OCI-LY3 (cell line): ENCODE measurements around the gene CHD6.

Experiments used
- H2AFZ ChIP-seq: fragments of 200-600, 300-600 bp; shearing (Covaris generic); 2 replicates; pipeline ENCODE4 v1.6.0; 2014; ENCODE audit warnings: antibody characterized with exemption, low read depth, low read length
- H3K27ac ChIP-seq: fragments of 200-600, 300-600 bp; sonication (generic); 2 replicates; pipeline ENCODE4 v1.5.1; 2014; ENCODE audit warnings: mild to moderate bottlenecking, low read length, moderate library complexity, mixed read lengths
- H3K27me3 ChIP-seq: fragments of 200-600, 300-600 bp; sonication (generic); 2 replicates; pipeline ENCODE4 v1.6.1; 2014; ENCODE audit warnings: low read depth, low read length, mixed read lengths
- H3K36me3 ChIP-seq: fragments of 200-600, 300-600 bp; sonication (generic); replicated peaks from 2 replicates; pipeline ENCODE3; 2014; ENCODE audit warnings: low read depth, low read length, mixed read lengths
- H3K4me1 ChIP-seq: fragments of 300-600, 200-600 bp; sonication (generic); 2 replicates; pipeline ENCODE4 v1.6.1; 2014; ENCODE audit warnings: low read length, mixed read lengths
- H3K4me2 ChIP-seq: fragments of 200-600, 300-600 bp; sonication (generic); 2 replicates; pipeline ENCODE4 v1.6.1; 2014; ENCODE audit warnings: low read length, mixed read lengths
- H3K4me3 ChIP-seq: fragments of 300-600, 200-600 bp; sonication (generic); 2 replicates; pipeline ENCODE4 v1.5.1; 2014; ENCODE audit warnings: antibody characterized with exemption, mild to moderate bottlenecking, low read length, moderate library complexity
- H3K79me2 ChIP-seq: fragments of 300-600, 200-600 bp; shearing (Covaris generic); 2 replicates; pipeline ENCODE4 v1.6.1; 2014; ENCODE audit warnings: mild to moderate bottlenecking, low read length, mixed read lengths
- H3K9ac ChIP-seq: fragments of 300-600, 200-600 bp; shearing (Covaris generic); 2 replicates; pipeline ENCODE4 v1.6.0; 2014; ENCODE audit warnings: mild to moderate bottlenecking, low read length, moderate library complexity
- H3K9me3 ChIP-seq: fragments of 200-600, 300-600 bp; shearing (Covaris generic); 2 replicates; pipeline ENCODE4 v1.6.1; 2014; ENCODE audit warnings: low read length, mixed read lengths; ENCODE audit not compliant: insufficient read depth
- H4K20me1 ChIP-seq: fragments of 200-600, 300-600 bp; sonication (generic); 2 replicates; pipeline ENCODE4 v1.6.1; 2016; ENCODE audit warnings: low read length, mixed read lengths; ENCODE audit not compliant: insufficient read depth
- CTCF ChIP-seq: fragments of 200-600, 300-600 bp; sonication (generic); IDR thresholded peaks from 2 replicates; pipeline ENCODE4 v1.5.1; 2014; ENCODE audit warnings: antibody characterized with exemption, low read length, low read depth
- EZH2phosphoT487 ChIP-seq: fragments of 200-600 bp; shearing (Covaris generic); IDR thresholded peaks from 2 replicates; pipeline ENCODE4 v1.6.1; 2018; ENCODE audit warnings: antibody characterized with exemption, mixed run types, low read depth

The CHD6 gene

GRCh38 chr20:41427833-41428232 is 190.3 kb downstream of the CHD6 start:
- Histone ChIP-seq H3K79me2 (no peaks in the 10 kb centered on the region), H2AFZ (no peak overlapping the region), H3K4me3 (no peak overlapping the region), H4K20me1 (no peaks in the 10 kb centered on the region), H3K9ac (no peak overlapping the region), H3K36me3 (peaks cover 65% of the 10 kb centered on the region), H3K27me3 (no peaks in the 10 kb centered on the region), H3K4me2 (peak overlapping the region; percentile 37), H3K27ac (peak overlapping the region; percentile 69), H3K4me1 (peaks cover 50% of the 10 kb centered on the region), H3K9me3 (no peaks in the 10 kb centered on the region)
- TF ChIP-seq EZH2phosphoT487 (no peak), CTCF (no peak)

GRCh38 chr20:41426976-41427375 is 191.2 kb downstream of the CHD6 start:
- H2AFZ ChIP-seq: no peak overlapping the region
- H3K27ac ChIP-seq: no peak overlapping the region
- TF ChIP-seq CTCF (no peak), EZH2phosphoT487 (no peak)
- peaks cover 41% of the 10 kb centered on the region for H3K4me1 ChIP-seq
- H3K4me2 ChIP-seq: no peak overlapping the region
- no peaks in the 10 kb centered on the region for H3K27me3 ChIP-seq
- H3K9me3 ChIP-seq: no peaks in the 10 kb centered on the region
- no peak overlapping the region for H3K9ac ChIP-seq
- no peaks in the 10 kb centered on the region for H4K20me1 ChIP-seq
- no peaks in the 10 kb centered on the region for H3K79me2 ChIP-seq
- no peak overlapping the region for H3K4me3 ChIP-seq
- H3K36me3 ChIP-seq: peaks cover 73% of the 10 kb centered on the region

GRCh38 chr20:41426086-41426830 is 191.9 kb downstream of the CHD6 start:
- Histone ChIP-seq H3K9me3 (no peaks in the 10 kb centered on the region), H3K27me3 (no peaks in the 10 kb centered on the region), H3K9ac (no peak overlapping the region), H3K4me2 (no peak overlapping the region), H3K4me1 (peaks cover 34% of the 10 kb centered on the region), H2AFZ (no peak overlapping the region), H3K36me3 (peaks cover 80% of the 10 kb centered on the region), H3K4me3 (no peak overlapping the region), H3K79me2 (no peaks in the 10 kb centered on the region), H4K20me1 (no peaks in the 10 kb centered on the region), H3K27ac (no peak overlapping the region)
- TF ChIP-seq EZH2phosphoT487: no peak
- TF ChIP-seq CTCF: no peak

- Histone ChIP-seq H3K4me1 (peaks cover 26% of the 10 kb centered on the region), H3K4me2 (no peak overlapping the region), H3K36me3 (peaks cover 83% of the 10 kb centered on the region), H4K20me1 (no peaks in the 10 kb centered on the region), H3K4me3 (no peak overlapping the region), H3K27me3 (no peaks in the 10 kb centered on the region), H2AFZ (no peak overlapping the region), H3K27ac (no peak overlapping the region), H3K79me2 (no peaks in the 10 kb centered on the region), H3K9ac (no peak overlapping the region), H3K9me3 (no peaks in the 10 kb centered on the region)
- TF ChIP-seq EZH2phosphoT487 (no peak), CTCF (no peak)
These were observed 192.8 kb downstream of the CHD6 start for GRCh38 chr20:41425180-41425884.
